Activated effector memory CD4-positive, alpha-beta T cell treated with Interleukin-2 at 50 U/mL for 16 hours (primary cell): ENCODE results near the gene ARHGDIA.

Experiments used
- DNase-seq: peaks from one replicate; pipeline ENCODE4 v3.0.0-alpha.2; 2020

ARHGDIA gene

GRCh38 chr17:81905993-81906392 is 34.9 kb upstream of the ARHGDIA start:
- no peak for DNase-seq

DNA sequence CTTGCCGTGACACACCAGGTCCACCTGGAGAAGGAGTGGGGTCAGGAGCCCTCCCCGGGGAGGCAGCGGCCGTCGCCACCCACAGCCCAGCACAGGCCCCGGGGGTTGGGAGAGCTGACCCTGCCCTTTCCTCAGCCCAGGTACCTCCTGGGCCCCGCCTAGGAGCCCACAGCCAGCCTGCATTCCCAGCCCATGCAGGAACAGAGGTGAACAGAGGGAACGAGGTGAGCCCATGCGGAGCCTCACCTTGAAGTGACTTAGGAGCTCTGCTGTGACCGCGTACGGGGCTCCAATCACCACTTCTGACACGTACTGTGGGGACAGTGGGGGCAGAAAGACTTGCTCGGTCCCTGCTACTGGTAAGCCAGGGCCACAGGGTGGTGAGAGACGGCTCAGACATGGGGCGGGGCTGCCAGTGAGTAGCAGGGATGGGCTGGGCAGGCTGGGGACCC is 34.3 kb upstream of the ARHGDIA start:
- DNase-seq, result no peak

DNA sequence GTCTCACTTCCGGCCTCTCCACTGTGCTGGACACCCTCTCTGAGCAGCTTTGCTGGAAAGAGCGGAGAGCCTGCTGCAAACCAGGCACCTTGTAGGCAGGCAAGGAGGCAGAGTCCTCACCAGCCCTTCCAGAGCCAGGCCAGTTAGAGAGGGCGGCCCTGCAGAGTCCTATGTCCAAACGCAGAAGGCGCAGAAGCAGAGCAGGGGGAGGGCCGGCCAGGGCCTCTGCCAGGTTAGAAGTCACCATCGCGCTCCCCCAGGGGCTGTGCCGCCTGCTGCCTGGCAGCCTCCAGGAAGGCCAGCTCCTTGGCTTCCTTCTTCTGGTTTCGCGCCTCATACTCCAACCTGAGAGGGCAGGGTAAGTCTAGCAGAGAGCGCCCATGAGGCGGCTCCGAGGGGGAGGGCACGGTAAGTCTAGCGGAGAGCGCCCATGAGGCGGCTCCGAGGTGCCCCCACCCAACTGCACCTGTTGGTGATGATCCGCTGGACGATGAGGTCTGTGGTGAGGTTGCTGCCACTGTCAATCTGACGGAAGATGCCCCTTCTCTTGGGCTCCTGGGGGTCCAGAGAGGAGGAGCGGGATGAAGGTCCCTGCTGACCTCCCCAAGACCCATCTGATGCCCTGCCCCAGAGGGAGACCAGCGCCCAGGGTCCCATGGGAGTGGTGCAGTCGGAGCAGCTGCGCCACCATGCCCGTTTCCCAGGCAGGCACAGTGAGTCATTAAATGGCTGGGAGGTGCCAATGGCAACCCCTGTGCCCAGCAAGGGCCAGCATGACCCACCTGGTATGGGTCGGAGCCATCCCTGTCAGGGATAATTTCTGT is 33.7 kb upstream of the ARHGDIA start:
- no peak for DNase-seq

GRCh38 chr17:81903896-81904599 is 32.9 kb upstream of the ARHGDIA start:
- no peak for DNase-seq

GRCh38 chr17:81903415-81903831 is 32.3 kb upstream of the ARHGDIA start:
- DNase-seq, result no peak

DNA sequence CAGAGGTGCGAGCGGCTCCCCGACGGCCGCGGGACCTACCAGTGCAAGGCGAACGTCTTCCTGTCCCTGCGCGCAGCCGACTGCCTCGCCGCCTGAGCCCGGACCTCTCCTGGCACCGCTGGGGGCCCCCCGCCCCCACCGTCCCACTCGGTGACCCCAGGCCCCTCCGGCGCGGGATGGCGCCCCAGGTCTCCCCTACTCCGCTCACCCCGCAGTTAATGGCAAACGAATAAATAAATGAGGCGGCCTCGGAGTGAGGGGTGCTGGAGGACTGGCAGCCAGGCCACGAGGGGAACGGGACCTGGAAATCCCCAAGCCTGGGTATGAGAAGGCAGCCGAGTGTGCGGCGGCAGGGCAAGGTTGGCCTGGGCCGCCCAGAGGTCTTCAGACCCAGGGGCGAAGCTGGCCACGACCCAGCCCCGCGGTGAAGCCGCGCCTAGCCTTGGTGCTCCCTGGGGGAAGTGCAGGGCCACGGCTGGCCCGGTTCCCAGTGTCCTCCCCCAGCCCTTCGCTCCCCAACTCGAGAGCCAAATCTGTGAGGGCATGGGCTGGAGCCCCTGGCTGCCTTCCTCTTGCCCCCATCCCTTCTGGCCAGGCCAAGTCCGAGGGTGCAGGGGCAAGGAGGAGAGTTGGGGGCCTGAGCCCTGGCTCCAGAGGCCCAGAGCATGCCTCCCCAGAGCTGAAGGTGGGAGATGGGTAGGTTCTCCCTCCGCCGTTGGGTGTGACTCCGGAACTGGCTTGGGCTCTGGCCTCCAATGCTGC is 31.7 kb upstream of the ARHGDIA start:
- no peak for DNase-seq

DNA sequence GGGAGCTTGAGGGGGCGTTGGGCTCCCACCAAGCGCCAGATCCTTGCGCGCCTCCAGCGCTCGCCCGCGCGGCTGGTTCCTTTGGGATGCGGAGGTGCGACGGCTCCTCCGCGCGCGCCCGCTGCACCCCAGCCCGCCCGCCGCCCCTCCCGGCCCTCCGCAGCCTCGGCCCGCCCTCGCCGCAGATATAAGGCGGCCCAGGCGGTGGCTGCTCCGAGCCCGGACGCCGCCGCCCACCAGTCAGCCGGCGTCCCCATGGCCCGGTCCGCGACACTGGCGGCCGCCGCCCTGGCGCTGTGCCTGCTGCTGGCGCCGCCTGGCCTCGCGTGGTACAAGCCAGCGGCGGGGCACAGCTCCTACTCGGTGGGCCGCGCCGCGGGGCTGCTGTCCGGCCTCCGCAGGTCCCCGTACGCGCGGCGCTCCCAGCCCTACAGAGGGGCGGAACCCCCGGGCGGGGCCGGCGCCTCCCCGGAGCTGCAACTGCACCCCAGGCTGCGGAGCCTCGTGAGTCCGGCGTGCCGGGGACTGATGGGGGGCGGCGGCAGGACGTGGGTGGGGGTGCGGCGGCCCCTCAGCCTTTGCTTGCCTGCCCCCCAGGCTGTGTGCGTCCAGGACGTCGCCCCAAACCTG is 31.0 kb upstream of the ARHGDIA start, which contains the start of gene NPB:
Gene NPB (plus strand): TSS at position 216 of the 630 bp plus-strand sequence. CDS start 40 bp downstream, at position 256.
- no peak for DNase-seq

GRCh38 chr17:81901167-81902022 is 30.3 kb upstream of the ARHGDIA start:
- no peak for DNase-seq

- no peak for DNase-seq
Measured at GRCh38 chr17:81900181-81900820, 29.2 kb upstream of the ARHGDIA start.

- DNase-seq, result no peak
Measured at GRCh38 chr17:81899514-81900166, 28.5 kb upstream of the ARHGDIA start.

GRCh38 chr17:81898885-81899284 is 27.7 kb upstream of the ARHGDIA start:
- DNase-seq, result no peak

- DNase-seq, result no peak
Measured at GRCh38 chr17:81898029-81898866, 27.1 kb upstream of the ARHGDIA start.

GRCh38 chr17:81895400-81895799 is 24.3 kb upstream of the ARHGDIA start:
- no peak for DNase-seq

GRCh38 chr17:81891303-81891552 is 20.1 kb upstream of the ARHGDIA start:
- DNase-seq, result no peak

DNA sequence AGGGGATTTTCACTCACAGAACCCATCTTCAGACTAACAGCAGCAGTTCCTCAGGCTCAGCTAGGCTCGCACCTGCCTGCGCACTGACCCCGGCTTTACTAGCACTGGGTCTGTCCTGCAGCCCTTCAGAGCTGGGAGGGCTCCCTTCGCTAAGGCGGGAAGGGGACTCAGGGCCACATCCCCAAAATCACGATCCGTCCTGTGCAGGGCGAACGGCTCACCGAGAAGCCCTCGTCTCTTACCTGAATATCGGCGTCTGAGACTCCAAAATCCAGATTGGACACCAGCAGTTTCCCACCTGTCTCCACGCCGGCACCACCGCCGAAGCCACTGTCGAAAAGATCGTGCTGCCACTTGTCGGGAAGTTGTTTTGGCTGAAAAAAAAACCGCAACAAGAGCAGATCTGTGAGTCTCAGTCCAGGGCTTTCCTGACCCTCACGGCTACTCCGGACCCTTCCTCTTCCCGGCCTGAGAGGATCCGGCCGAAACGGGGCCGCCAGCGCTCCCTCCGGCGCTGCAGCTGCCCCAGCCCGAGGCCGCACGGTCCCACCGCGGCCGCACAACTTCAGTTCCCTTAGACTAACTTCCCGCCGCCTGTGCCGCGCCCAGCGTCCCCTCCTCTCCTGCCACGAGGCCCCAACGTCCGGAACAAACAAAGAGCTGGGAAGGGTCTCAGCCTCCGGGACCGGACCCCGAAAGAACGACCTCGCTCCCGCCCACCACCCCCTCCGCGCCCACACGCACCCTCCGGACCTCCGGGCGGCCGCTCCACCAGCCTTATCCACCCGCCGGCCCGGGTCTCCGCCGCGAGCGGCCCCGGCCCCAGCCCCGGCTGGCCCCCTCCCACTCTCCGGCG is 19.5 kb upstream of the ARHGDIA start:
- no peak for DNase-seq

DNA sequence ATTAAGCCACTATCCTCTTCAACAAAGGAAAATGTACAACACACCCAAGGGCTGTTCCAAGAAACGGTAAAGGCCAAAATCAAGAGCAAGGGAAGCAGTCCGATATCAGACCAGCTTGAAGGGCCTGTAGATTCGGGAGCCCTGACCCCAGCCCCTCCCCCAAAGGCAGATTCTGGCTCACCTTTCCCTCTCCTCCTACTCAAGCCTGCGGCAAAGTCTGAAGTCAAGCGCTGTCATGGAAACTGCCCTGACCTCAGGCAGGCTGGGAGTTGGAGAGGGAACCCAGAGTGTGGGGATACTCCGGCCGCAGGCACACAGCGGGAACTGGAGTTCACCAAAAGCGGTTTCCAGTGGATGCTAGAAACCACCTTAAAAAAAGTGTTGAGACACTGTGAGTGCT is 18.5 kb upstream of the ARHGDIA start:
- no peak for DNase-seq

DNA sequence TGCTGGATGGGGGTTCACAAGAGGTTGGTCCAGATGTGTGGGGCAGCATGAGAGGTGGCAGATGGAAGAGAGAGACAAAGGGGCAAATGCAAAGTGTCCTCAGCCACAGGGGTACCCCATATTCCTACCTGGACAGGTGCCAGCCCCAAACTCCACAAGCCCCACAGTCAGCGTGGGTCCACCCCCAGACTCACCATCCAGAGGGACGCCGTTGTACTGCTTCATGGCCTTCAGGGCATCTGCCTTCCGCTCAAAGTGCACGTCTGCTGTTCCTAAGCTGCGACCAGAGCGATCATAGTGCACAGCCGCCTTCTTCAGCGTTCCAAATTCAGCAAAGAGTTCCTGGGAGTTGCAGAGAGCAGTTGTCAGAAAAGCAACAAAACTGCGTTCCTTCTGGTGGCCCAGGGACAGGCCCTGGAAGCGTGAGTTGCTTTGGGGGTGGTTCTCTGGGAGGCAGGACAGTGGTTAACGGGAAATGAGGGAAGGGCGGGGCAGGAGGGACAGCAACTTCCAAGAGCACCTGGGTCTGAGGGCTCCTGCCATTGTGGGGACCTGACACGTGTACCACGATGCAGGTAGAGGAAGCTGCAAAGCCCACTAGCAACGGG is 18.0 kb upstream of the ARHGDIA start:
- DNase-seq, result no peak

- no peak for DNase-seq
Measured at GRCh38 chr17:81888105-81888987, 17.2 kb upstream of the ARHGDIA start.
